DMS 273 (cell line): Measurements from ENCODE around the gene OR10R2.
"Not testable (repeated sequence)": the region's sequence is repeated elsewhere in the genome, so short reads cannot be mapped to it uniquely, and the experiment has no call there.

Experiments
- DNase-seq: peaks from one replicate; lab custom pipeline; 2025; ENCODE audit not compliant: unreplicated experiment; lab: John Stamatoyannopoulos, UW

OR10R2 gene

GRCh38 chr1:158471920-158472319 is at the start of gene OR10R2:
Gene OR10R2 (plus strand): TSS chr1:158472220. CDS start chr1:158472326, 106 bp downstream.
- no peak for DNase-seq

DNA sequence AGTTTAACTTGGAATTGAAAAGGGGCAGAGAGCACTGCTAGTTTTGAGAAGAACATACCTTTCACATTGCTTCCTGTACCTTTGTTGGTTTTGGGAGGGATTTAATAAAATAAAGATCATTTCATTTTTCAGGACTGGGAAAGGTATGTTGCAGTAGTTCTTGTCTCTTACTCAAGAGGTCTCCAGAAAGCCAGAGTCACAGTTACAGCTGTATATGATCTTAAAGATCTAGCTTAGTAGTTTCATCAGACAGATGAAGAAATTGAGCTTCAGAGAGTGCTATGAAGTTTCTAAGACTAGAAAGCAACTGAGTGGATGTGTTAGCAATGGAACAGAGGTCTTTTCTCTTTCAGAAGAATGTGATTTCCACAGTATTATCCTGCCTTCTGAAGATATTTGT is 47.0 kb upstream of the OR10R2 start:
- DNase-seq, result no peak

DNA sequence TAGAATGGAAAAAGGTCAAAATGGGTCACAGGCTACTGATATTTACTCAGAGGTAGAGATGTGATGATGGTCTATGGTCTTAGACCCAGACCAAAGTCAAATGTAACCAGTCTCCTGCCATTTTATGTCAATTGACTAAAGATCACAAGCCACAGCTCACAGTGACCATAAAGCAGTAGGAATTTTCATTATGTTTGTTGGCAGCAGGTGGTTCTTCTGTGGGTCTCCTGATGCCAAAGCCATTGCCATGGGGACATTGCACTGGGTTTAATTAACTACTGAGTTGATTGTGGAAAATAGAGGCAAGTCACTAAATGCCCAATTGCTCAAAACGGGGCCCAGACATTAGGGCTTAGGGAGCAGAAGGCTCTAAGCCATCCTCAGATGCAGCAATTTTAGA is 45.9 kb upstream of the OR10R2 start, which contains the start of gene OR10K2:
OR10K2 (minus strand) TSS at position 101 of the 400 bp plus-strand sequence. CDS start 5,371 bp downstream, outside the sequence.
- no peak for DNase-seq

DNA sequence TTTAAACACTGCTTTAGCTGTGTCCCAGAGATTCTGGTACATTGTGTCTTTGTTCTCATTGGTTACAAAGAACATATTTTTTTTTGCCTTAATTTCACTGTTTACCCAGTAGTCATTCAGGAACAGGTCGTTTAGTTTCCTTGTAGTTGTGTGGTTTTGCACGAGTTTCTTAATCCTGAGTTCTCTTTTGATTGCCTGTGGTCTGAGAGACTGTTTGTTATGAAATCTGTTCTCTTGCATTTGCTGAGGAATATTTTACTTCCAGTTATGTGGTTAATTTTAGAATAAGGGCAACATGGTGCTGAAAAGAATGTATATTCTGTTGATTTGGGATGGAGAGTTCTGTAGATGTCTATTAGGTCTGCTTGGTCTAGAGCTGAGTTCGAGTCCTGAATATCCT is 41.9 kb upstream of the OR10R2 start:
- not testable (repeated sequence) for DNase-seq

DNA sequence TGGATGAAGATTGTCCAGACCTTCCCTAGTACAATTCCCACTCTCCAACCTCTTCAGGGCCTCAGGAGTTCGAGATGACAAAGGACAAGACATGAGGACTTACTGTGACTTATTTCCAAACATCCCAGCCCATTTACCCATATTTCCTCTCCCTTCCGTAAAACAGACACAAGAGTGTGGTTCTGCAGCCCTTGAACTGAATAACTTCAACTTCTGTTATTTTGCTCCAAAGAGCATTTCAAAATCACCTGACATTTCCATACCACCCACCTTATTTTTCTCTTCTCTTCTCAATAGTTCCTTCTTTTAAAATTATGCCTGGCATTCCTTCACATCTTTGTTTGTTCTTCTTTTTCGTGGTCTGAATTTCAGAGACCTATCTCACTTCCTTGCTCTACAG is 37.3 kb upstream of the OR10R2 start:
- no peak for DNase-seq

GRCh38 chr1:158445376-158445775 is 26.6 kb upstream of the OR10R2 start:
- no peak for DNase-seq

GRCh38 chr1:158454537-158454936 is 17.5 kb upstream of the OR10R2 start:
- DNase-seq, result no peak

DNA sequence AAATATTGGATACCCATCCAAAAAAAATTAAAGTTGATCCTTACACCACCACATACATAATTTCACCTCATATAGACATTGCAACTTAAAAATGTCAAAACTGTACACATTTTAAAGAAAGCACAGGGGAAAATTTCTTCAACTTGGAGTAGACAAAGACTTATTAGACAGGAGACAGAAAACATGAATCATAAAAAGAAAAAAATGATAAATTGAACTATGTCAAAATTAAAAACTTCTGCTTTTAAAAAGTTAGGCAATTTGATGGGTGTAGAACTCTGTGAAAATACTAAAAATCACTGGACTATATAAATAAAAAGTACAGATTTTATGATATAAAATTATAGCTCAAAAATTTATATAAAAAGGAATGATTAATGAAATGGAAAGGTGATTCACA is 14.8 kb upstream of the OR10R2 start:
- DNase-seq, result no peak

DNA sequence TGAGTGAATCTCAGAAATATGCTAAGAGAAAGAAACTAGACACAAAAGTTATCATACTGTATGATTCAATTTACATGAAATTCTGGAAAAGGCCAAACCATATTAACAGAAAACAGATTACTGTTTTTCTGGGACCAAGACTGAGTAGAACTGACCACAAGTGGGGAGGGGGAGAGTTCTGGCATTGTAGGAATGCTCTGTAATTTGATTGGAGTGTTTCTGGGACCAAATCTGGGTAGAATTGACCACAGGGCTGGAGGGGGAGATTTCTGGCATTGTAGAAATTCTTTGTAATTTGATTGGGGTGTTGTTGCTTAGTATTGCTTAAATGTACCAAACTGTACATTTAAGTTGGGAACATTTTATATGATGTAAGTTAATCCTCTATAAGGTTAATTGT is 13.8 kb upstream of the OR10R2 start:
- no peak for DNase-seq

GRCh38 chr1:158461534-158461933 is 10.5 kb upstream of the OR10R2 start, which contains the start of gene OR10K1:
Gene OR10K1 (plus strand): TSS chr1:158461834. CDS start chr1:158465562, 3,728 bp downstream.
- DNase-seq, result no peak

DNA sequence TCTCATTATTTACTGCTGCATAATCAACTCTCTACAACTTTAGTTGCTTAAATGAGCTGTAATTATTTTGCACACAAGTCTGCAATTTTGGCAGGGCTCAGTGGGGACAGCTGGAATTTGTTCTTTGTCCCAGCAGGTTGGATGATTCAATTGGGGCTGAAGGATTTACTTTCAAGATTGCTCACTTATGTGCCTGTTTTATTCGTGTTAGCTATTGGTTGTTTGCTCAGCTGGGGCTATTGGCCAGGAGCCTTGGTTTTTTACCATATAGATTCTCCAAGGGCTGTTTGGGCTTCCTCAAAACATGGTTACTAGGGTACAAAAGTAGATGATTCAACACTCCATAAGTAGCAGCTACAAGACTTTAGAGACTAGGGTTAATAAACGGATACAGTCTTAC is 13.4 kb downstream of the OR10R2 start:
- no peak for DNase-seq

GRCh38 chr1:158491316-158491715 is 19.3 kb downstream of the OR10R2 start:
- DNase-seq, result no peak

DNA sequence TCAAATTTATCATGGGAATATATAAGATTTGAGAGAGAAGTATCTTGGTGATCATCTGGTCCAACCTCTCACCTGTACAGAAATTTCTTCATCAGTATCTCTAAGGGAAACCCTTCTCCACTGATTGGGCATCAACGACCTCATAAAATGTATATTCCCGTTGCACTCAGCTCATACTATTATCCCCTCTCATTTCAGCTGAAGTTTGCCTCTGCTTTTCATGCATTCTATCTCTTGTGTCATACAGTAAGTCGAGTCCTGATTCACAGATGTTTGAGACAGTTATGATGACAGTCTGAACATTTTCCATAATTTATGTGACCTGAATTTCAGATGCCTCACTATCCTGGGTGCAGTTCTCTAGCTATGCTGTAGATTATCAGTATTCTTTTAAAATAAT is 21.0 kb downstream of the OR10R2 start:
- no peak for DNase-seq

- DNase-seq, result no peak
Measured at GRCh38 chr1:158494796-158495195, 22.8 kb downstream of the OR10R2 start.

DNA sequence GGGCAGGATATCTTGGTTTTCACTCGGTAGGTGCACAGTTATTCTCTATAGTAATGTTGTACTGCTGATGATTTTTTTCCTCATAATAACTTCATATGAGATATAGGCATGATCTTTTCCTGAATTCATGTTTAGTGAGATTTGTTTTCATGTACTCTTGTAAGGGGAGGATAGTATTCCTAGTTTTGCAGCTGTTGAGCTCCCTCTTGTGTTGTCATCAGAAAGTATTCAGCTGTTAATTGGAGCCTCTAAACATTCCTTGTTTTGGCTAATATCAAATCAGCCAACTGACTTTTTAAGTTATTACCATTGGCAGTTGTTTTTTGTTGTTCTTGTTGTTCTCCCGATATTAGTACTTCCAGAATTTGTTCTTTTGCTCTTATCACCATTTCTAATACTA is 24.4 kb downstream of the OR10R2 start:
- peak; percentile 1 for DNase-seq

DNA sequence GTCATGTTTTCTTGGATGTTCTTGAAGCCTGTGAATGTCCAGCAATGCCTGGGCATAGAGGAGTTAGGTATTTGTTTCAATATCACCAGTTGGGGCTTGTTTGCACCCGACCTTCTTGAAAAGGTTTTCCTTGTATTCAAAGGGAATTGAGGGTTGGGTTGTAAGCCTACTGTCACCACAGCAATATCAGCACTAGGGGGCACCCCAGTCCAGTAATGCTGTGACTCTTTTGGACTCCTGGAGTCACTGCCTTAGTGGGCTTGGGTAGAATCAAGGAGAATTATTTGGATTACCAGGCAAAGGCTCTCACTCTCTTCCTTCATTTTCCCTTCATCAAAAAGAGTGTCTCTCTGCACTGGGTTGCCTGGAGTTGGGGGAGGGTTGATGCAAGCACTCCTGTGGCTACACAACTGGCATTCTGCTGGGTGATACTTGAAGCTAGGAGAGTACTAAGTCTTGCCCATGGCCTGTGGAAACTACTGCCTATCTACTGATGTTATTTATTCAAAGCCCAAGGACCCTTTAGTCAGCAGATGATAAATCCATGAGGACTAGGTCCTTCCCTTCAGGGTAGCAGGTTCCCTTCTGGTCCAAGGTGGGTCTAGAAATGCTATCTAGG is 34.5 kb downstream of the OR10R2 start:
- DNase-seq, result peak; percentile 33

DNA sequence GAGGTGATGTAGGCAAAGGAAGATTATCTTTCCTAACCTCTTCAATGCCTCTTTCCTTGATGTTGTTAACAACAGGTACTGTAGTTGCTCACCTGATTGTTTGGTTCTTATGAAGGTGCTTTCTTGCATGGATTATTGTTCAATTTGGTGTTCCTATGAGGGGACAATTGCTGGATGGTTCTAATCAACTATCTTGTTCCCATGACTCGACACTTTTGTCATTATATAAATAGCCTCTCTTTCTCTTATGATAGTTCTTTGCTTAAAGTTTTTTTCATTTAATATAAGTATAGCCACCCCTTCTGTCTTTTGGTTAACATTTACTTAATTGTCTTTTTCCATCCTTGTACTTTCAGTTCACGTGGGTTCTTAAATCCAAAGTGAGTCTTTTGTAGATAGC is 35.5 kb downstream of the OR10R2 start:
- no peak for DNase-seq

DNA sequence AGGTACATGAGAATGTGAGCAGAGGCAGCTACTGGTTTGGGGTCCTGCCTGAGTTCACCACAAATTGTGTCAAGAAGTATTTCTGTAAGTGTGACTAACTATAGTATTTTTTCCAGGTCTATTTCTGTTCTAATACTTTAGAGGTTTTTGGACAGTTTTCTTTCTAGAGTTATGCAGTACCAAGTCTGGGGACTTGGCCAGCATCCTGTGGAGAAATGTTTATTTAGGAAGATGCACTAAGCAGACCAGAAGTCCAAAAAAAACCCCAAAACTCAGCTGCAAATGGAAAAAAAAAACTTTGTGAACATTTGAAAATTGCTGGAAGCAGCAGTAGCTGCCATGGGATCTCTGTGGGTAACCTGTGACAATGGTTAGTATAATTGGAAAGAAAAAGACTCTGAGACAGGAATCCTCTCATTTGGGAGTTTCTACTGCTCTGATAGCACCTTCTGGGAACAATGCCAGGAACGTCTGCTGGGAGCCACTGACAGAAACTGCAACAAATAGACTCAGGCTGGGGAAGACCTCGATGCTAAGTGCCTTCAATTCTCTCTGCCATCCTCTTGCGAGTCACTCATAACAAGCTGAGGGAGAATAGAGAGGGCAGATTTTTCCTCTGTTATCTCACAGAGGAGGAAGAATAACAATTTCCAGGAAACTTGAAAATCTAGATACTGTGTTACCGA is 37.6 kb downstream of the OR10R2 start:
- DNase-seq, result no peak

DNA sequence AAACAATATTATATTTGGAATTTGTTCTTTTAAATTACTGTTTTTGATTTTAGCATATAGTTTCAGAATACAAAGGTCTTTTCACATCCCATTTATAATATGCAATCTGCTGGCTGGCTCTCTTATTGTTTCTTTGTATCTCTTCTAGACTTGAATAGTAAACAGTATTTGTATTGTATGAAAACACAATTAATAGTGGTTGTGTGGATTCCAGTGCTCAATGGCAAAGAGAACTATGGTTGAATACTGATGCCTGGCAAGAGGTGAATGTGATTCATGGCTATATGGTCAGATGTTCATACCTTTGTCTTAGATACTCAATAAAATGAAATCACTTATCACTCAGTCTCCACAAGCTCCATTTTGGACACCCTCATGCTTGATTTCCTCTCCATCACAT is 44.9 kb downstream of the OR10R2 start:
- no peak for DNase-seq

GRCh38 chr1:158520021-158520420 is 48.0 kb downstream of the OR10R2 start:
- DNase-seq, result no peak

DNA sequence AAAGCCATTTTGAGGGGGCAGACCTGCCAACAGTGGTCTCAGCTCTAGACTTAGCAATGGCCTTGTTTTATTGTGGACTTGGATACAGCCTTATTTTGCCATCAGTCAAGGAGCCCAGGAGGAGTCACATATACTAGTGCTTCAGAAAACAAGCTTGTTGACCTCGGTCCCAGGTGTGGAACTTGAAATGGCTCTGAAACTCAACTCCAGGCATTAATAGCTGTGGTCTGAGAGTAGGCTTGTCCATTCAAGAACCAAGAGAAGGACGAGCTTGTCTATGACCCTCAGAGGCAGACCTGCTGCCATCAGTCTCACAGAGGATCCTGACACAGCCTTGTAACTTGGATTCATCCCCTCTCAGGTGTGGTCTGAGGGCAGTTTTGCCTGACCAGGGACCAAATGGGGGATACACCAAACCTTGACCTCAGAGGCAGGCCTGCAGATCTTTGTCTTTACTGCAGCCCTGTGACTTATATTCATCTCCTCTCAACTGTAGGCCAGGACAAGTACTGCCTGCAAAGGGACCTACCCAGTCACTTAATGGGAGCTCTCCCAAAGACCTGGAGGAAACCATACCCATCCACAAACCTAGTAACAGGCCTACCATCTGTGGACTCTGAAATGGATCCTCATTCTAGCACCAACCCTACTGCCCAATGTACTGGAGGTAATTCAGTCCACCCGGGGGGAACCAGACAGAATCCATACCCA is 49.1 kb downstream of the OR10R2 start:
- no peak for DNase-seq

GRCh38 chr1:158521666-158522058 is 49.6 kb downstream of the OR10R2 start:
- DNase-seq, result no peak
